Uterus (tissue), 4 donors: ENCODE results near the gene THSD4. TPM values are rescaled to one million over a fixed set of nuclear protein-coding genes. Genes with fewer than 3 reads are reported as not detected.
A peak's percentile ranks its signal among the peaks of the same experiment; 100 is the strongest.

Source experiments
- DNase-seq, 2 donors: peaks; one replicate each; pipeline ENCODE4 v3.0.0-alpha.2; 2019 to 2020
- H3K27ac ChIP-seq, 2 donors: fragments of 200-600 bp; sonication (generic); 1 replicate in 1 of 2; 2 replicates in 1 of 2; pipeline ENCODE4 v1.5.1; 2016 to 2018
- H3K27me3 ChIP-seq, 2 donors: fragments of 200-600 bp; sonication (generic); one replicate each; pipeline ENCODE4 v1.5.1; 2018 to 2019; ENCODE audit warnings: control low read depth in 1 of 2
- H3K36me3 ChIP-seq, 2 donors: fragments of 200-600 bp; sonication (generic); one replicate each; pipeline ENCODE4 v1.5.1; 2019; ENCODE audit warnings: control low read depth in 1 of 2
- H3K4me1 ChIP-seq, 2 donors: fragments of 200-600 bp; sonication (generic); one replicate each; pipeline ENCODE4 v1.5.1; 2018 to 2019; ENCODE audit warnings: control low read depth in 1 of 2
- H3K4me3 ChIP-seq, 2 donors: fragments of 200-600 bp; sonication (generic); 1 replicate in 1 of 2; 2 replicates in 1 of 2; pipeline ENCODE4 v1.5.1; 2018 to 2019; ENCODE audit warnings: mild to moderate bottlenecking in 1 of 2
- H3K9me3 ChIP-seq, 2 donors: fragments of 200-600 bp; sonication (generic); one replicate each; pipeline ENCODE4 v1.5.1; 2019; ENCODE audit warnings: control low read depth in 1 of 2
- CTCF ChIP-seq, 4 experiments: fragments of 200-600 bp in 2 of 4; fragments of 450-650 bp in 2 of 4; sonication (generic) in 2 of 4; IDR thresholded peaks; one replicate each; pipeline ENCODE4 v1.5.1; 2016 to 2019; ENCODE audit warnings: antibody characterized with exemption in 4 of 4, mild to moderate bottlenecking in 2 of 4, moderate library complexity in 1 of 4
- POLR2A ChIP-seq, 2 donors: fragments of 450-650 bp; IDR thresholded peaks; one replicate each; pipeline ENCODE4 v1.6.1; 2016; ENCODE audit warnings: antibody characterized with exemption in 2 of 2, mild to moderate bottlenecking in 1 of 2, moderate library complexity in 1 of 2
- intact Hi-C: fragments of 100-400 bp; cut with DNase I; formaldehyde crosslinking; loops from one replicate; pipeline ENCODE4 v1.15.1; 2023; ENCODE audit warnings: low total_unique reads
- total RNA-seq, 4 donors: library from RNA; depleted of rRNA in 3 of 4; stranded (reverse); fragments of >200 nt in 3 of 4; gene quantifications; one replicate each; pipeline versions ENCODE4 v1.1.0 to v1.2.4, GENCODE V29; 2014 to 2023
- donor health status: DM: yes; HTN: yes; CAD: no.

Gene THSD4
- total RNA-seq, 4 donors from 2014 or later = 7.1 to 144 (median 35.4) TPM

- no peaks in the 10 kb centered on the region for H3K9me3 ChIP-seq
- TF ChIP-seq CTCF (IDR thresholded peaks at IDR 0.05) = no peak
- no peak for TF ChIP-seq POLR2A (IDR thresholded peaks at IDR 0.05)
- H3K27ac ChIP-seq = peak overlapping the region; percentile 29 to 39
- no peak overlapping the region for H3K4me3 ChIP-seq
- H3K4me1 ChIP-seq = peaks cover 7 to 8% of the 10 kb centered on the region in 2 donors
- no peaks in the 10 kb centered on the region for H3K36me3 ChIP-seq
- intact Hi-C loops = no loop called here
- DNase-seq = no peak
- no peaks in the 10 kb centered on the region for H3K27me3 ChIP-seq
These were observed 113.1 kb downstream of the THSD4 start for GRCh38 chr15:71228403-71228802.

DNA sequence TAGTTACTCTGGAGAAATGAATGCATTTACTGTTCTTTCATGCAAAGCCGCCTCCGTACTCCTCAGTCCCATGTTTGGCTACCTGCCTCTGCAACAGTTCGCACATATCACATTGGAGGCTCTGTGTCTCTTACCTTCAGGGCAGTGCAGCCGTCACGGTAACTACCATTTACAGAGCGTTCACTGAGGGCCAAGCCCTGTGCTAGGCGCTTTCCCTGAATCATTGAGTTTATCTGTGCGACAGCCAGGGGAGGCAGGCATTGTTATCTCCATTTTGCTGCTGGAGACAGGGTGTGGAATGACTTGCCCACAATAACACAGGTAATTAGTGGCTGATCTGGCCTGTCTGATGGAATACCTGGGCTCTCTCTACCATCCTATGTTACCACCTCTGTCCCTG lies 115.0 kb downstream of the THSD4 start:
- H3K36me3 ChIP-seq = no peaks in the 10 kb centered on the region
- no peak overlapping the region for H3K4me3 ChIP-seq
- intact Hi-C loops = no loop called here
- DNase-seq = no peak
- no peak overlapping the region for H3K27ac ChIP-seq
- TF ChIP-seq POLR2A (IDR thresholded peaks at IDR 0.05) (no peak), CTCF (IDR thresholded peaks at IDR 0.05) (no peak)
- no peaks in the 10 kb centered on the region for H3K27me3 ChIP-seq
- H3K4me1 ChIP-seq = peaks cover 7 to 8% of the 10 kb centered on the region in 2 donors
- no peaks in the 10 kb centered on the region for H3K9me3 ChIP-seq

GRCh38 chr15:71231758-71232157 lies 116.5 kb downstream of the THSD4 start:
- H3K27ac ChIP-seq = peak overlapping the region; percentile 64 to 65
- no peaks in the 10 kb centered on the region for H3K9me3 ChIP-seq
- TF ChIP-seq CTCF (IDR thresholded peaks at IDR 0.05) (no peak), POLR2A (IDR thresholded peaks at IDR 0.05) (no peak)
- DNase-seq = peak; percentile 59 to 66
- intact Hi-C loops = no loop called here
- no peaks in the 10 kb centered on the region for H3K27me3 ChIP-seq
- H3K4me1 ChIP-seq = peaks cover 7 to 8% of the 10 kb centered on the region in 2 donors
- H3K36me3 ChIP-seq = no peaks in the 10 kb centered on the region
- H3K4me3 ChIP-seq = no peak overlapping the region

GRCh38 chr15:71232411-71232810 lies 117.1 kb downstream of the THSD4 start:
- no peak for DNase-seq
- intact Hi-C loops = no loop called here
- H3K27me3 ChIP-seq = no peaks in the 10 kb centered on the region
- peaks cover 8 to 10% of the 10 kb centered on the region in 2 donors for H3K4me1 ChIP-seq
- H3K27ac ChIP-seq = peak overlapping the region; percentile 64 to 65
- H3K4me3 ChIP-seq = no peak overlapping the region
- no peaks in the 10 kb centered on the region for H3K36me3 ChIP-seq
- no peaks in the 10 kb centered on the region for H3K9me3 ChIP-seq
- TF ChIP-seq POLR2A (IDR thresholded peaks at IDR 0.05) (no peak), CTCF (IDR thresholded peaks at IDR 0.05) (no peak)

DNA sequence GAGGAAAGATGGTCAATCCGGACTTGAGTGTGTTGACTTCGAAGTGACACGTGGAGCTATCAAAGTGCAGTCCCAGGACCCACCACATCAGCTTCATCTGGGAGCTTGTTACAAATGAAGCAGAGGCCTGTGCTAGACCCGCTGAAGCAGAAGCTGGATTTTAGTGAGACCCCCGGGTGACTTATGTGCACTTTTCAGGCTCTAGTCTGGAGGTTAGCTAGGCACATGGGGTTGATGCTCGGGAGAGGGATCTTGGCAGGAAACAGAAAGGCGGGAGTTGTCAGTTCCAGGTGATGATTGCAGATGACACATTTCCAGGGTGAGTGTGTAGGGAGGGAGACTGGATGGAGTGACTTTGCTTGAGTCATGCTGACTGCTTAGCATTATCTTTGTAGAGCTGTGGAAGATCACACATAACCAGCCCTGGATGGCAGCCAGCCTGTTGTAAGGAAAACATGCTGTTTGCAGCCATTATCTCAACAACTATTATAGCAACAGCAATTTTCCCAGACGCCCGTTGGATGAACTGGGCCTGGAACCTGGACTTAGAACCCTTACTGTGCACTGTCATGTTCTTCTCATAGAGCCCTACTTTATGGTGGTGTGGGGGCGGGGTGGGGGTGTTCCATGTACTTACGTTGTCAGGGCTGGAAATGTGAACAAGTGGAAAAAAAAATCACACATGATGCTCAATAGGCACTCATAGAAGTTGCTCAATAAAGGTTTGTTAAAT lies 122.4 kb downstream of the THSD4 start:
- no peaks in the 10 kb centered on the region for H3K36me3 ChIP-seq
- H3K9me3 ChIP-seq = no peaks in the 10 kb centered on the region
- no peaks in the 10 kb centered on the region for H3K27me3 ChIP-seq
- no peak overlapping the region for H3K4me3 ChIP-seq
- peaks cover 2 to 11% of the 10 kb centered on the region in 2 donors for H3K4me1 ChIP-seq
- DNase-seq = peak; percentile 83 to 94
- no peak for TF ChIP-seq CTCF (IDR thresholded peaks at IDR 0.05)
- TF ChIP-seq POLR2A (IDR thresholded peaks at IDR 0.05) = no peak
- intact Hi-C loops = no loop called here
- peak overlapping the region; percentile 66 to 74 for H3K27ac ChIP-seq
